ENCODE results near the gene MYBBP1A. TPM values are rescaled to one million over a fixed set of nuclear protein-coding genes. Genes with fewer than 3 reads are reported as not detected.

The MYBBP1A gene
- polyA plus RNA-seq, 2 of the 4 experiments (the other 2 are of a cell fraction), result 42.9 to 95.1 TPM

DNA sequence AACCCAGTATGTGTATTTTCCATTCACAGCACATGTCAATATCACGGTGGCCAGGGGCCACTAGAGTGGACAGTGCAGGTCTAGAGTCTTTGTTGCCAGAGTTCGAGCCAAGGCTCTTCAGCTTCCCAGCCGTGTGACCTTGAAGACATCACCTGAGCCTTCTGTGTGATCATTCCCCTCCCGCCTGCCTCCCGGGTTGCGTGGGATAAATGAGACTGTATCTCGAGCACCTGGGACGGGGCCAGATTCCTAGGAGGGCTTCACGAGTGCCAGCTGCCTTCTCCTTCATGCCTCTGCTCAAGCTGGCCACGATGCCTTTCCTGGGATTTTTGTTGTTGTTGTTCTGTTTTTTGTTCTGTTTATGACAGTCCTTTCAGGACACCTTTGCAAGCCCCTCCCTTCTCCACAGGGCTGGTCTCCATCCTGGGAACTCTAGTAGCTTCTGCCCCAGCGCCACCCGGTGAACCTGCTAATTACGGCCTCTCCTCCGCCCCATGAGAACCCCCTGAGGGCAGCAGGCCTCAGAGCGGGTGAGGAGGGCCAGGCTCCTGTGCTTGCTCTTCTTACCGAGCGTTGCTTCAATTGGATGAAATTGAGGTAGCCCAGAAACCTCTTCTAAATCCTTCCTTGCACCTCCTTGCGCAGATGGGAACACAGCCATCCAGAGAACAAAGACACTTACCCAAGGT, 52.6 kb downstream of the MYBBP1A start:
- Histone ChIP-seq H3K27ac (no peak overlapping the region), H3K9me3 (no peaks in the 10 kb centered on the region), H3K4me3 (no peak overlapping the region), H3K4me1 (peaks cover 19% of the 10 kb centered on the region), H3K4me2 (no peak overlapping the region)
- no peak for FAIRE-seq
- no peak for TF ChIP-seq NFE2L2 (conservative IDR thresholded peaks at IDR 0.05; ENCODE audit: low read length)
- TF ChIP-seq RNF2 (IDR thresholded peaks at IDR 0.05; ENCODE audit: borderline replicate concordance, low read depth), result no peak
- TF ChIP-seq BHLHE40 (IDR thresholded peaks at IDR 0.05; ENCODE audit: low read depth, low read length), result no peak
- no peak for TF ChIP-seq FOXS1 (CRISPR knock-in tag; IDR thresholded peaks at IDR 0.05)
- TF ChIP-seq, protein P1, sequence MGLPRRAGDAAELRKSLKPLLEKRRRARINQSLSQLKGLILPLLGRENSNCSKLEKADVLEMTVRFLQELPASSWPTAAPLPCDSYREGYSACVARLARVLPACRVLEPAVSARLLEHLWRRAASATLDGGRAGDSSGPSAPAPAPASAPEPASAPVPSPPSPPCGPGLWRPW (IDR thresholded peaks at IDR 0.05), result no peak
- no peak for TF ChIP-seq CHD4 (IDR thresholded peaks at IDR 0.05; ENCODE audit: borderline replicate concordance)
- TF ChIP-seq CEBPB (IDR thresholded peaks at IDR 0.05), result no peak
- TF ChIP-seq, protein P2, sequence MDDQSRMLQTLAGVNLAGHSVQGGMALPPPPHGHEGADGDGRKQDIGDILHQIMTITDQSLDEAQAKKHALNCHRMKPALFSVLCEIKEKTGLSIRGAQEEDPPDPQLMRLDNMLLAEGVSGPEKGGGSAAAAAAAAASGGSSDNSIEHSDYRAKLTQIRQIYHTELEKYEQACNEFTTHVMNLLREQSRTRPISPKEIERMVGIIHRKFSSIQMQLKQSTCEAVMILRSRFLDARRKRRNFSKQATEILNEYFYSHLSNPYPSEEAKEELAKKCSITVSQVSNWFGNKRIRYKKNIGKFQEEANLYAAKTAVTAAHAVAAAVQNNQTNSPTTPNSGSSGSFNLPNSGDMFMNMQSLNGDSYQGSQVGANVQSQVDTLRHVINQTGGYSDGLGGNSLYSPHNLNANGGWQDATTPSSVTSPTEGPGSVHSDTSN (IDR thresholded peaks at IDR 0.05), result no peak
- no peak for TF ChIP-seq ZC3H11A (IDR thresholded peaks at IDR 0.05)
- no peak for TF ChIP-seq HDAC2 (IDR thresholded peaks at IDR 0.05)
- TF ChIP-seq, protein P3, sequence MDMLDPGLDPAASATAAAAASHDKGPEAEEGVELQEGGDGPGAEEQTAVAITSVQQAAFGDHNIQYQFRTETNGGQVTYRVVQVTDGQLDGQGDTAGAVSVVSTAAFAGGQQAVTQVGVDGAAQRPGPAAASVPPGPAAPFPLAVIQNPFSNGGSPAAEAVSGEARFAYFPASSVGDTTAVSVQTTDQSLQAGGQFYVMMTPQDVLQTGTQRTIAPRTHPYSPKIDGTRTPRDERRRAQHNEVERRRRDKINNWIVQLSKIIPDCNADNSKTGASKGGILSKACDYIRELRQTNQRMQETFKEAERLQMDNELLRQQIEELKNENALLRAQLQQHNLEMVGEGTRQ (IDR thresholded peaks at IDR 0.05), result no peak
- TF ChIP-seq ZNF302 (CRISPR knock-in tag; IDR thresholded peaks at IDR 0.05), result no peak
- no peak for TF ChIP-seq TFCP2L1 (CRISPR knock-in tag; IDR thresholded peaks at IDR 0.05)
- TF ChIP-seq, protein P4, sequence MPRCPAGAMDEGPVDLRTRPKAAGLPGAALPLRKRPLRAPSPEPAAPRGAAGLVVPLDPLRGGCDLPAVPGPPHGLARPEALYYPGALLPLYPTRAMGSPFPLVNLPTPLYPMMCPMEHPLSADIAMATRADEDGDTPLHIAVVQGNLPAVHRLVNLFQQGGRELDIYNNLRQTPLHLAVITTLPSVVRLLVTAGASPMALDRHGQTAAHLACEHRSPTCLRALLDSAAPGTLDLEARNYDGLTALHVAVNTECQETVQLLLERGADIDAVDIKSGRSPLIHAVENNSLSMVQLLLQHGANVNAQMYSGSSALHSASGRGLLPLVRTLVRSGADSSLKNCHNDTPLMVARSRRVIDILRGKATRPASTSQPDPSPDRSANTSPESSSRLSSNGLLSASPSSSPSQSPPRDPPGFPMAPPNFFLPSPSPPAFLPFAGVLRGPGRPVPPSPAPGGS (IDR thresholded peaks at IDR 0.05), result no peak
- no peak for TF ChIP-seq RFX5 (IDR thresholded peaks at IDR 0.05)
- TF ChIP-seq MAZ (IDR thresholded peaks at IDR 0.05; ENCODE audit: borderline replicate concordance, low read depth, low read length), result no peak
- CTCF ChIA-PET, result interaction anchor here (1.0 to 1.9 kb wide), 6 partner anchors 10 to 82 kb away, joined by 3 to 5 read pairs (median 4); no protein-coding TSS in a partner anchor
- DNase-seq (ENCODE audit: low read depth in 1 of 2, low spot score in 1 of 2), result no peak
- ATAC-seq, result no peak
- 62% methylated on average over 18 of the region's 18 CpGs for WGBS (ENCODE audit: missing lambda C conversion rate)
- POLR2A ChIA-PET, result no interaction called here

DNA sequence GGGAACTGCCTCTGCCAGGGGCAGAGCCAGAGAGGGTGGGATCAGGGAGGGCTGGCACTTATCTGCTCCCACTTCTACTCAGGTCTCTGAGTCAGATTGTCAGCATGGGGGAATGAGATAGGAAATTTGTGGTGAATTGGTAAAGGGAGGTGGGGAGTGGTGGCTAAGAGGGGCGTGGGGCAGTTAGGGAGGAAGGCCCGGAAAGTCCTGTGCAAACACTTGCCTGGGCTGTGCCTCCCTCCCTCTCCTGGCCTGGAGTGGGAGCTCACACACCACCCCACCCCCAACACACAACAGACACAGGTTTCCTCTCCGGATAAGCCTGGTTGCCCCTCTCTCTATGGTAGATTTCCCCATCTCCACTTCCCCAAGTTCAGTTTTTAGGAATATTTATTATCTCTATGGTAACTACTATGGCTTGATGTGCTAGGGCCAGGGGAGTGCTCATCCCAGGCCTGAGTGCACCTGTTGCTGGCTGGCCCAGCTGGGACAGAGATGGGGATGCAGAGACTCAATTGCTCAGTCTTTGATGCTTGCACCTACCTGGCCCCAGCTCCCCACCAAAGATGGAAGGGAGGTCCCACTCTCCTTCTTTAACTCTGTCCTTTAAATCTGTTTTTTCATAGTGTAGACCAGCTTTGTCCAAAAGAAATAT, 53.8 kb downstream of the MYBBP1A start:
- ATAC-seq (no peak), FAIRE-seq (no peak), DNase-seq (ENCODE audit: low read depth in 1 of 2, low spot score in 1 of 2) (no peak)
- peaks cover 25% of the 10 kb centered on the region for H3K4me1 ChIP-seq
- no peaks in the 10 kb centered on the region for H3K9me3 ChIP-seq
- no peak overlapping the region for H3K27ac ChIP-seq
- TF ChIP-seq ZC3H11A (IDR thresholded peaks at IDR 0.05), result no peak
- TF ChIP-seq MAZ (IDR thresholded peaks at IDR 0.05; ENCODE audit: borderline replicate concordance, low read depth, low read length), result no peak
- TF ChIP-seq, protein P5, sequence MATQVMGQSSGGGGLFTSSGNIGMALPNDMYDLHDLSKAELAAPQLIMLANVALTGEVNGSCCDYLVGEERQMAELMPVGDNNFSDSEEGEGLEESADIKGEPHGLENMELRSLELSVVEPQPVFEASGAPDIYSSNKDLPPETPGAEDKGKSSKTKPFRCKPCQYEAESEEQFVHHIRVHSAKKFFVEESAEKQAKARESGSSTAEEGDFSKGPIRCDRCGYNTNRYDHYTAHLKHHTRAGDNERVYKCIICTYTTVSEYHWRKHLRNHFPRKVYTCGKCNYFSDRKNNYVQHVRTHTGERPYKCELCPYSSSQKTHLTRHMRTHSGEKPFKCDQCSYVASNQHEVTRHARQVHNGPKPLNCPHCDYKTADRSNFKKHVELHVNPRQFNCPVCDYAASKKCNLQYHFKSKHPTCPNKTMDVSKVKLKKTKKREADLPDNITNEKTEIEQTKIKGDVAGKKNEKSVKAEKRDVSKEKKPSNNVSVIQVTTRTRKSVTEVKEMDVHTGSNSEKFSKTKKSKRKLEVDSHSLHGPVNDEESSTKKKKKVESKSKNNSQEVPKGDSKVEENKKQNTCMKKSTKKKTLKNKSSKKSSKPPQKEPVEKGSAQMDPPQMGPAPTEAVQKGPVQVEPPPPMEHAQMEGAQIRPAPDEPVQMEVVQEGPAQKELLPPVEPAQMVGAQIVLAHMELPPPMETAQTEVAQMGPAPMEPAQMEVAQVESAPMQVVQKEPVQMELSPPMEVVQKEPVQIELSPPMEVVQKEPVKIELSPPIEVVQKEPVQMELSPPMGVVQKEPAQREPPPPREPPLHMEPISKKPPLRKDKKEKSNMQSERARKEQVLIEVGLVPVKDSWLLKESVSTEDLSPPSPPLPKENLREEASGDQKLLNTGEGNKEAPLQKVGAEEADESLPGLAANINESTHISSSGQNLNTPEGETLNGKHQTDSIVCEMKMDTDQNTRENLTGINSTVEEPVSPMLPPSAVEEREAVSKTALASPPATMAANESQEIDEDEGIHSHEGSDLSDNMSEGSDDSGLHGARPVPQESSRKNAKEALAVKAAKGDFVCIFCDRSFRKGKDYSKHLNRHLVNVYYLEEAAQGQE (IDR thresholded peaks at IDR 0.05), result no peak
- no peak overlapping the region for H3K4me3 ChIP-seq
- 36% methylated on average over 3 of the region's 3 CpGs for WGBS (ENCODE audit: missing lambda C conversion rate)
- H3K4me2 ChIP-seq, result no peak overlapping the region
- ChIA-PET POLR2A (no interaction called here), CTCF (interaction anchor here (0.5 to 3.0 kb wide), 8 partner anchors 8 to 1715 kb away, joined by 3 to 17 read pairs (median 4); no protein-coding TSS in a partner anchor)
